Kasumi-1 (cell line): Measurements from ENCODE around the gene ATP6V1E1.

Experiments
- DNase-seq, 2 experiments: peaks; one replicate each; lab custom pipeline; 2025; lab: John Stamatoyannopoulos, UW

ATP6V1E1 gene

DNA sequence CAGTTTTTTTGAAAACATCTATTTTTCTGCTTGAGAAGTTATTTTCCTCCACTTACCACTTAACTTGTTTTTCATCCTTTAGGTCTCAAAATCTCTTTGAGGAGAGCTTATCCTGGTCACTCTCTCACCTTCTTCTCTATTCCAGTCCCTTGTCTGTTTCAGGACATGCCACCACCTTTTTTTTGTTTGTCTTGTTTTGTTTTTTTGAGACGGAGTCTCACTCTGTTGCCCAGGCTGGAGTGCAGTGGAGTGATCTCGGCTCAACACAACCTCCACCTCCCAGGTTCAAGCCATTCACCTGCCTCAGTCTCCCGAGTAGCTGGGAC lies 5.4 kb upstream of the ATP6V1E1 start:
- DNase-seq, result no peak

DNA sequence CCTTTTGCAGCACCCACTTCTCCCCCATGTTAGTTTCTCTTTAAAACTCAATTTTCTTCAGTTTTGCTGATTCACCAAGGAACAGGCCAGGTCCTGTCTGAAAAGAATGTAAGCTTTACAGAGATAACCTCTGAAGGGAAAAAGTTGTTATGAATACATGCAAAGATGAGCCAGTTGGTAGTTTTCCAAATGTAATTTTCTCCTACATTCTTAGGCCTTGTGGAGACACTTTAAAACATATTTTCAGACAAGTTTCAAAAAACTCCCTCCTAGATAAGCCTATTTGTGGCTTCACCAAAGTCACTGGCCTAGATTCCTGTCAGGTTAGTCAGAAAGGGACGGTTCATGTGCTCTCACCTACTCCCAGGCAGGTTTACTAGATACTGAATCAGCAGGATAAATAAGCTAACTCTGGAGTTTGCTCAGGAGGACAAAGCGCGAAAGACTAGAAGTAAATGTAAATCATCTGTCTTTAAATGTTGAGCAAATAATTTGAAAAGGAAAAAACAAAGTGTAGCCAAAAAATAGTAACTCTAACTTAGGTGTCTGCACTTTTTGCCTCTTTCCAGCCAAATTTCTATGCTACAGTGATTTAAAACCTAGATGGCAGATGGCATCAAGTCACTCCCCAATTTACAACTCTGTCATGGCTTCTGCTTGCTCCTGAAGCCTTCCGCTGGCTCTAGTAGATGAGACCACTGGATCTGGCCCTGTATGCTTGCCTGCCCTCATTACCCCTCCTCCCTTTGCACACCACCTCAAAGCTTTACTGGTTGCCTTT lies 4.9 kb upstream of the ATP6V1E1 start:
- DNase-seq, result no peak

DNA sequence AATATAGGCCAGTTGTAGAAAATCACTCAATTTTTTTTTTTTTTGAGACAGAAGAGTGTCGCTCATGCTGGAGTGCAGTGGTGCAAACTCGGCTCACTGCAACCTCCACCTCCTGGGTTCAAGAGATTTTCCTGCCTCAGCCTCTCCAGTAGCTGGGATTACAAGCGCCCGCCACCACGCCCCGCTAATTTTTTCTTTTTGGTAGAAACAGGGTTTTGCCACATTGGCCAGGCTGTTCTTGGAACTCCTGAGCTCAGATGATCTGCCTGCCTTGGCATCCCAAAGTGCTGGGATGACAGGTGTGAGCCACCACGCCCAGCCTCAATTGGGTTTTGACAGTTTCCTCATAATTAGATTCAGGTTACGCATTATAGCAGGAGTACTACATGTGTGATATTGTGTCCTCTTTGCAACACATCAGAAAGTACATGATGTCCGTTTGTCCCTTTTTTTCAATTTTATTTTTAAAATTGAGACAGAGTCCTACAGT lies 2.6 kb upstream of the ATP6V1E1 start:
- no peak for DNase-seq

DNA sequence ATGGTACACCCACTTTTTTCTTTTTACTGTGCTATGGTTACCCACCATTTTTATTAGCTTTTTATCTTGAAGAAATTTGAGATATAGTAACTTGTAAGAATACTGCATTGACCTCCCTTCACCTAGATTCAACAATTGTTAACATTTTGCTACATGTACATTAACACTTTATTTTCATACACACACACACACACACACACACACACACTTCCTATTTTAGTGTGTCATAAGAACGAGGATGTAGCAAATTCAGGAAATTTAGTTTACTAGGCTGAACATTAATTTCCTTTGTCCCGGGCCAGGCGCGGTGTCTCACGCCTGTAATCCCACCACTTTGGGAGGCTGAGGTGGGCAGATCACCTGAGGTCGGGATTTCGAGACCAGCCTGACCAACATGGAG lies 1.1 kb upstream of the ATP6V1E1 start:
- DNase-seq, result peak; percentile 21 to 41

DNA sequence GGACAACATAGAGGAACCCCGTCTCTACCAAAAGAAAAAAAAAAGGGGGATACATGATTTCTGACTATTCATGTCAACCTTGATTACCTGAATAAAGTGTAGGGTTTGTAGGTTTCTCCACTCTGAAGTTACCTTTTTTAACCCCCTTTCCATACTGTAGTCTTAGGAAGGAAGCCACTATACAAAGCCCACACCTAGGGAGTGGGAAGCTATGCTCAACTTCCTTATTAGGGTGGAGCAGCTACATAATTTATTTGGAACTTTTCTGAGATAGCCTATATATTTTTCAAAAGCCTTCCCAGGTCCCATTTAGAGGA lies 582 bp upstream of the ATP6V1E1 start:
- DNase-seq, result peak in 1 of 2 experiments; percentile 50

DNA sequence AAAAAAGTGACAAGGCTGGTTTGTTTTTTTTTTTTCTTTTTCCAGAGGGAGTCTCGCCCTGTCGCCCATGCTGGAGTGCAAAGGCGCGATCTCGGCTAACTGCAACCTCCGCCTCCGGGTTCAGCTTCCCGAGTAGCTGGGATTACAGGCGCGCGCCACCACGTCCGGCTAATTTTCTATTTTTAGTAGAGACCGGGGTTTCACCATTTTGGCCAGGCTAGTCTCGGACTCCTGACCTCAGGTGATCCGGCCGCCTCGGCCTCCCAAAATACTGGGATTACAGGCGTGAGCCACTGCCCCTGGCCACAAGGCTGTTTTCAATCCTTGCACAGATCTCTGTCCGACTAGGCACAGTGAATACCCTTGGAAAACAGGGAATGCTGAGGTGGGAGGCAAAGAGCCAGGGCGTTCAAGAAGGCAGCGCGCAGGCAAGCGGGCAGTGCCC lies 566 bp downstream of the ATP6V1E1 start:
- no peak for DNase-seq

GRCh38 chr22:17613280-17613679 lies 15.3 kb downstream of the ATP6V1E1 start:
- DNase-seq, result no peak

- DNase-seq, result no peak
These were observed 16.5 kb downstream of the ATP6V1E1 start for GRCh38 chr22:17612057-17612456.

GRCh38 chr22:17607891-17608521 lies 20.5 kb downstream of the ATP6V1E1 start:
- DNase-seq, result no peak

GRCh38 chr22:17606496-17606895 lies 22.1 kb downstream of the ATP6V1E1 start:
- no peak for DNase-seq

GRCh38 chr22:17603668-17604067 lies 24.9 kb downstream of the ATP6V1E1 start:
- no peak for DNase-seq

DNA sequence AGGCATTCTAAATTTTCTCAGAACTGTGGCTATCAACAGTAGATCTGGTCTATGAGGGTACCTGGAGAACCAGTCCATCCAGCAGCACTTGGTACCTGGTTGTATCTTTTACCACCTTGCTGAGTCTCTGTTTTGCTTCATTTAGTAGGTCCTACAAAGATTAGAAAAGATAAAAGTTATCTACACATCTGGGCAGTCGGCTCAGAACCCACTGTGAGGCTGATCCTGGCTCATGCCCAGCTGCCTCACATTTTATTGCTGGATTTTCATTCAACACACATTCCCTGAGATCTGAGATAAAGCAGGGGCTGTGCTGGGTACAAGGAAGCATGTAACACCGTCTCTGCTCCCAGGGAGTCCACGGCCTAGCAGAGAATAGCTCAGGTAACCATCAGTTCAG lies 27.5 kb downstream of the ATP6V1E1 start:
- no peak for DNase-seq

DNA sequence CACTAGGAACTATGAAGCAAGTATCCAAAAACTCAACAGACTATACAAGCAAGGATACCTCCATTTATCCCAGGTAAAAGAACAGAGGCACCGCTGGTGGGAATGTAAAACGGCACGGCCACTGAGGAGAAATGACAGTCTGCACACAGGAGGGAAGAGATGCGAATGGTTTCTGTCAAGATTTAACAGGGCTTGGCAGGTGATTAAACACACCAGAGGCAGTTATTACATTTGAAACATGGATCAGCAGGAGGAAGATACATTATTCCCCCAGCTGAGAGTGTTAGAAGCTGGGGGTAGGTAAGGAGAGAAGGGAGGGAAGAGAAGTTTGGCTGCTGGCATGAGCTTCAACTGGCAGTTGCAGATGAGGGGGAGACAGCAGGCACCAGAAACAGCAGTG lies 30.2 kb downstream of the ATP6V1E1 start:
- DNase-seq, result no peak

DNA sequence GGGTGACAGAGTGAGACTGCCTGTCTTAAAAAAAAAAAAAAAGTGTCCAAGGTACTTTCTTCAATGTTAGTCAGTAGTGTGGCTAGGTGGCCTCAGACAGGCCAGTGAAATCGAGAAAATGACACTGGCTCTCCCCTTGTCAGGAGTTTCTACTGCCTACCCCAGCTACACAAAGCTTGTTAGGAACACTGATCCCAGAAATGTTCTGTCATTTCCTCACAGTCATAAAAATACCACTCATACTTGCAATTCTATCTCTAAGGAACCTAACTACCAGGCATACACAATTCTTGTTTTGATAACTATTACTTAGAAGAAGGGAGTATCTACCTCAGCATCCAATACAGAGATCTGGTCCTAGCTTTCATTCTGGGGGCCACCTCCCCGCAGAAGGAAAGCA lies 31.3 kb downstream of the ATP6V1E1 start:
- no peak for DNase-seq

- DNase-seq, result no peak
These were observed 32.3 kb downstream of the ATP6V1E1 start for GRCh38 chr22:17596226-17596625.

- no peak for DNase-seq
These were observed 36.3 kb downstream of the ATP6V1E1 start for GRCh38 chr22:17592201-17592600.

DNA sequence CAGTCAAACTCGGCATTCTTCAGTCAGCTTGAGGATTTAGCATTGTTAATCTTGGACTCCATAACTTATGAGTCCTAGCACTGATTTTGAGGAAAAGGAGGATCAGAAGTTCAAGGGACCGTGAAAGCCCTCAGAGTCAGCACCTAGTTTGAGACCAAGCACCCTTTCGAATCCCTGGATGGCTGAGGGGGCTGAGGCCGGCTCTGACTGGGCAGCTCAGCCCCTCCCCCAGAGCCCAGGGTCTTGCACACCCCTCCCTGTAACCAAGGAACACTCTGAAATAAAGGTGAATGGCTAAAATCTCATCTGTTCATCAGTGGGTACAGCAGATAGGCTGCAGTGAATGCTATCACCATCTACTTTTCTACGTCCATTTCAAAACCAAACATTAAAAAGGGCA lies 38.0 kb downstream of the ATP6V1E1 start:
- no peak for DNase-seq

- DNase-seq, result no peak
These were observed 38.7 kb downstream of the ATP6V1E1 start for GRCh38 chr22:17589810-17590375.

DNA sequence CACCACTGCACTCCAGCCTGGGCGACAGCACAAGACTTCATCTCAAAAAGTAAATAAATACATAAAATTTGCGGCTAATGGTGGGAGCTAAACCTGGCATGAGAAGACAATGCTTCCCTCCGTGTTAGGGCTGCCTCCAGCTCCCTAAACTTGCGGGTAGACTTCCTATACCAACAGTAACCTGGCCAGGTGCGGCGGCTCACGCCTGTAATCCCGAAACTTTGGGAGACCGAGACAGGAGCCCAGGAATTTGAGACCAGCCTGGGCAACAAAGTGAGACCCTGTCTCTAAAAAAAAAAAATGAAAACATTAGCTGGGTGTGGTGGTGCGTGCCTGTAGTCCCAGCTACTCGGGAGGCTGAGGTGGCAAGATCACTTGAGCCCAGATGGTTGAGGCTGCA lies 39.9 kb downstream of the ATP6V1E1 start:
- no peak for DNase-seq

GRCh38 chr22:17587629-17588028 lies 40.9 kb downstream of the ATP6V1E1 start:
- DNase-seq, result no peak

GRCh38 chr22:17586831-17587440 lies 41.6 kb downstream of the ATP6V1E1 start:
- DNase-seq, result no peak

DNA sequence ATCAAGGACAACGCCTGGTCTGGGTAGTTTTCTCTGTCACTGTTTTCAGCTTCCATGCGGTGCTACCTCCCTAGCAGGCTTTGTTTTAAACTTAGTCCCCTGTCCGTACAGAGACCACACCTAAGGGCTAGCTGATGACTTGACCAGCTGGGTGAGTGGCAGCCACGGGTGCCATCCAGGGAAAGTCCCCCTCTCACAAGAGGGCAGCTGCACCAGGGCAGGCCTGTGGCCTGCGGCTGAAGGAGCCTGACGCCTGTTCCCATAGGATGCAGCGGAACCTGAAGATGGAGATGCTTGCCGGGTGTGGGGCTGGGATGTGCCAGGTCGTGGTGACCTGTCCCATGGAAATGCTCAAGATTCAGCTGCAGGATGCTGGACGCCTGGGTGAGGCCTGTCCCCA lies 45.4 kb downstream of the ATP6V1E1 start:
- no peak for DNase-seq

DNA sequence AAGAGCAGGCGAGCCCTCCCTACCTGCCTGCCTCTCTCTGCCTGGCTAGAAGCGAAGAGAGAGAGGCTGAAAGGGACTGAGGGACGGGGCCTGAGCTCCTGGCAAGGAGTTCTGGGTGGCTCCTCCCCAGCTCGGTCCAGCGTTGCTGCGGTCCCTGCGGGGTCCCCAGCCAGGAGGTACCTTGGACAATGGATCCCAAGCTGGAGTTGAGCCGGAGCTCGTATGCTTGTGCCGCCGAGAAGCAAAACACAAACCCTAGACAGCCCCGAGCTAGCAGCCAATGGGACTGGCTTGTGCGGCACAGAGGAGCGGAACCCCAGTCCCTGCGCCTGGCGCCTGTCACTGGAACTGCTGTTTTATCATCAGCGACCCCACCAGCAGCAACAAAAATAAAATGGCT lies 46.9 kb downstream of the ATP6V1E1 start:
- no peak for DNase-seq
